ENCODE data around the gene QPRT.
"Not testable (repeated sequence)": the region's sequence is repeated elsewhere in the genome, so short reads cannot be mapped to it uniquely, and the experiment has no call there.

GRCh38 chr16:29653890-29654289, 25.1 kb upstream of the QPRT start:
- not testable (repeated sequence) for TF ChIP-seq EZH2 (IDR thresholded peaks at IDR 0.05); POLR2AphosphoS5 (IDR thresholded peaks at IDR 0.05; ENCODE audit: borderline replicate concordance, low read depth, low read length); FOXP2 (optimal IDR thresholded peaks at IDR 0.05; ENCODE audit: control extremely low read depth, extremely low read length, insufficient read depth)
